Nephron progenitor cell (in vitro differentiated cells): ENCODE measurements around the gene MOSPD3.

Experiments used
- DNase-seq: peaks from one replicate; pipeline ENCODE4 v3.0.0; 2021
- H3K27ac Mint-ChIP-seq: 2 replicates; pipeline ENCODE4 v1.8.0; 2021; ENCODE audit warnings: mild to moderate bottlenecking, moderate library complexity, mixed read lengths
- H3K27me3 Mint-ChIP-seq: 2 replicates; pipeline ENCODE4 v1.8.0; 2021; ENCODE audit warnings: mild to moderate bottlenecking, low read depth, mixed read lengths; ENCODE audit not compliant: poor library complexity
- H3K36me3 Mint-ChIP-seq: 2 replicates; pipeline ENCODE4 v1.8.0; 2021; ENCODE audit warnings: low read depth, mixed read lengths
- H3K4me1 Mint-ChIP-seq: 2 replicates; pipeline ENCODE4 v1.8.0; 2021; ENCODE audit warnings: mixed read lengths
- H3K4me3 Mint-ChIP-seq: 2 replicates; pipeline ENCODE4 v1.8.0; 2021; ENCODE audit warnings: mild to moderate bottlenecking, moderate library complexity, mixed read lengths
- H3K9me3 Mint-ChIP-seq: 2 replicates; pipeline ENCODE4 v1.8.0; 2021; ENCODE audit warnings: mild to moderate bottlenecking, moderate library complexity, mixed read lengths
- CTCF ChIP-seq: fragments of 200-600 bp; sonication (generic); IDR thresholded peaks from 2 replicates; pipeline ENCODE4 v1.5.0; 2021; ENCODE audit warnings: antibody characterized with exemption

MOSPD3 gene

GRCh38 chr7:100599911-100600729, 12.2 kb upstream of the MOSPD3 start:
- Mint-ChIP-seq H3K27ac (no peak overlapping the region), H3K4me1 (peaks cover 66% of the 10 kb centered on the region)

GRCh38 chr7:100600730-100601038, 11.7 kb upstream of the MOSPD3 start:
- Mint-ChIP-seq H3K27ac (no peak overlapping the region), H3K36me3 (peaks cover 15% of the 10 kb centered on the region), H3K27me3 (peaks cover 14% of the 10 kb centered on the region), H3K4me1 (peaks cover 72% of the 10 kb centered on the region), H3K9me3 (no peaks in the 10 kb centered on the region), H3K4me3 (peak overlapping the region; percentile 36)
- TF ChIP-seq CTCF: no peak
- no peak for DNase-seq

More at GRCh38 chr7:100599911-100600729, 12.2 kb upstream of the MOSPD3 start:
- Mint-ChIP-seq H3K36me3 (peaks cover 14% of the 10 kb centered on the region), H3K4me3 (peak overlapping the region; percentile 36), H3K9me3 (no peaks in the 10 kb centered on the region), H3K27me3 (peaks cover 10% of the 10 kb centered on the region)
- DNase-seq: no peak
- TF ChIP-seq CTCF: no peak

GRCh38 chr7:100602889-100603725, 9.2 kb upstream of the MOSPD3 start:
- no peak for TF ChIP-seq CTCF
- Mint-ChIP-seq H3K9me3 (no peaks in the 10 kb centered on the region), H3K36me3 (peaks cover 22% of the 10 kb centered on the region), H3K4me3 (peak overlapping the region; percentile 88), H3K27me3 (peaks cover 34% of the 10 kb centered on the region), H3K4me1 (peaks cover 70% of the 10 kb centered on the region), H3K27ac (peak overlapping the region; percentile 99)
- peak; percentile 83 for DNase-seq

- peak; percentile 35 for DNase-seq
- H3K9me3 Mint-ChIP-seq: no peaks in the 10 kb centered on the region
- no peak for TF ChIP-seq CTCF
- H3K4me3 Mint-ChIP-seq: peak overlapping the region; percentile 88
- peak overlapping the region; percentile 84 for H3K27ac Mint-ChIP-seq
- H3K27me3 Mint-ChIP-seq: peaks cover 30% of the 10 kb centered on the region
- H3K36me3 Mint-ChIP-seq: peaks cover 27% of the 10 kb centered on the region
- H3K4me1 Mint-ChIP-seq: peaks cover 64% of the 10 kb centered on the region
Measured at GRCh38 chr7:100603726-100604027, 8.7 kb upstream of the MOSPD3 start.

GRCh38 chr7:100604028-100604975, 8.0 kb upstream of the MOSPD3 start:
- peak; percentile 31 for TF ChIP-seq CTCF
- H3K9me3 Mint-ChIP-seq: no peaks in the 10 kb centered on the region
- H3K4me1 Mint-ChIP-seq: peaks cover 61% of the 10 kb centered on the region
- peaks cover 30% of the 10 kb centered on the region for H3K27me3 Mint-ChIP-seq
- H3K4me3 Mint-ChIP-seq: peak overlapping the region; percentile 88
- H3K36me3 Mint-ChIP-seq: peaks cover 28% of the 10 kb centered on the region
- peak; percentile 81 for DNase-seq
- peak overlapping the region; percentile 84 for H3K27ac Mint-ChIP-seq
